HG02588 (cell line): ENCODE results near the gene SLA2.
"Not testable (repeated sequence)": the region's sequence is repeated elsewhere in the genome, so short reads cannot be mapped to it uniquely, and the experiment has no call there.

Experiments
- ATAC-seq: cut with Tn5 transposase; IDR thresholded peaks from one replicate; pipeline ENCODE4 v1.9.1; 2021; ENCODE audit warnings: mild to moderate bottlenecking, moderate library complexity; ENCODE audit not compliant: unreplicated experiment

The SLA2 gene

DNA sequence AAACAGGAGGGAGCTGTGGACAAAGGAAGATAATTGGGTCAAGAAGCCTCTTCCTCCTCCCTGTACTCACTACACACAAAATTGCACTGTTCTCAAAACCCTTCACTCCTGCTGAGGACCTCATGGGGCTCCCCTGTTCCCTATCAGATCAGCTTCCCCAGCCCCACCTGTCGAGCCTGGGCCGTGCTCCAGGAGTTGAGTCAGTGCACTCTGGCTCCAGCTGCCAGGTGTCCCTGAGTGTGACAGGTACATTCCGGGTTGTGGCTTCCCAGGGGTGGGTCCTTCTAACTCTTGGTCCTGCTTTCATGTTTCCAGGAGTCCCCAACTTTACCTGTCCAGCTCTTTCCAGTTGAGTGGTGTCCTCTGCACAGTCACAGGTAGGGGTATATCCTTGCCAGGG, 32.0 kb downstream of the SLA2 start:
- no peak for ATAC-seq

DNA sequence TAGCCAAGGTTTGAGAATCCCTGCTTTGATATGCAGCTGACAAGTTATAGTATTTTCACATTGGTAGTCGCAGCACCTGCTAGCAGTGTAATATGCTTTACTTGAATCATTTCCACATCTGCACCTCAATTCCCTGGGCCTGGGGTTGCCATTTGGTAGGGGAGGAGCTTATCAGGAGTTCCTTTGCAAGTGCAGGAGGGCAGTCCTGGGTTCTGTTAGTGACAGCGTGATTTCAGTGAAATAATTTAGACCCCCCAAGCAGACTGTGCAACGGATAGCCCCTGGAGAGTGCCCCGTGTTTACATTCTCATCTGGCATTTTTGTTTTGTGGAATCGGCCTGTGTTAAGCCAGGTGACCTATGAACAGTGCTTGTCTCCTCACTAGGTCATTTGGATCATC, 34.4 kb downstream of the SLA2 start:
- ATAC-seq: no peak

DNA sequence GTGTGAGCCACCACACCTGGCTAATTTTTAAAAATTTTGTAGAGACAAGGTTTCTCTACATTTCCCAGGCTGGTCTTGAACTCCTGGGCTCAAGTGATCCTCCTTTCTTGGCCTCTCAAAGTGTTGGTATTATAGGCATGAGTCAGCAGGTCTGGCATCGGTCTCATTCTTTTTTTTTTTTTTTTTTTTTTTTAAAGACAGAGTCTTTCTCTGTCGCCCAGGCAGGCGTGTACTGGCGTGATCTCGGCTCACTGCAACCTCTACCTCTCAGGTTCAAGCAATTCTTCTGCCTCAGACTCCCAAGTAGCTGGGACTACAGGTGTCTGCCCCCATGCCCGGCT, 37.6 kb downstream of the SLA2 start:
- not testable (repeated sequence) for ATAC-seq

DNA sequence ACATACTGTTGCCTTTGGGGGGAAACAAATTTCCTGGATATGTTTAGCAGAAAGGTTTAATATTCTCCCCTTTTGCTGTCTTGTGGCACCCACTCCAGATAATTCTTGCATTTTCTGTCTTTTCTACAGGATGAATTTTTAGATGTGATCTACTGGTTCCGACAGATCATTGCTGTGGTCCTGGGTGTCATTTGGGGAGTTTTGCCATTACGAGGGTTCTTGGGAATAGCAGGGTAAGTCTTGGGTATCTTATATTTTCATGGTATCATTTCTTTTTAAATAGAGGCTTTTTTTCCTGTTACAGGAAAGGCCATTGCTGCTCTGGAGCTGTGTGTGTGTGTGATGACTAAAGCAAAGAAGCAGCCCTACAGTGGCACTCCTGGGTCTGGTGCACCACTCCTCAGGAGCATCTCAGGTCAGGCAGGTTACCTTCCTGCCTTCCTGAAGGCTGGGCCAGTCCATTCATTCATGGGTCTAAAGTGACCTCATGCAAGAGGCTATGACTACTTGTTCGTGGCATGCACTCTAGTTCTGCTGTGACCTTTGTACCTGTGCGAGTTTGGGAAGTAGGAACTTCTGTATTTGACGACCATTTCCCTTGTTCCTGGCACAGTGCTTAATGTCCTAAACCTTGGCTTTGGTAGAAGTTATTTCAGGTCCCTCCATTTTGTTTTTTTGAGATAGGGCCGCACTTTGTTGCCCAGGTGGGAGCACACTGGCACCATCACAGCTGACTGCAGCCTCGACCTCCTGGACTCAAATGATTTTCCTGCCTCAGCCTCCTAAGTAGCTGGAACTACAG, 38.2 kb downstream of the SLA2 start:
- no peak for ATAC-seq

DNA sequence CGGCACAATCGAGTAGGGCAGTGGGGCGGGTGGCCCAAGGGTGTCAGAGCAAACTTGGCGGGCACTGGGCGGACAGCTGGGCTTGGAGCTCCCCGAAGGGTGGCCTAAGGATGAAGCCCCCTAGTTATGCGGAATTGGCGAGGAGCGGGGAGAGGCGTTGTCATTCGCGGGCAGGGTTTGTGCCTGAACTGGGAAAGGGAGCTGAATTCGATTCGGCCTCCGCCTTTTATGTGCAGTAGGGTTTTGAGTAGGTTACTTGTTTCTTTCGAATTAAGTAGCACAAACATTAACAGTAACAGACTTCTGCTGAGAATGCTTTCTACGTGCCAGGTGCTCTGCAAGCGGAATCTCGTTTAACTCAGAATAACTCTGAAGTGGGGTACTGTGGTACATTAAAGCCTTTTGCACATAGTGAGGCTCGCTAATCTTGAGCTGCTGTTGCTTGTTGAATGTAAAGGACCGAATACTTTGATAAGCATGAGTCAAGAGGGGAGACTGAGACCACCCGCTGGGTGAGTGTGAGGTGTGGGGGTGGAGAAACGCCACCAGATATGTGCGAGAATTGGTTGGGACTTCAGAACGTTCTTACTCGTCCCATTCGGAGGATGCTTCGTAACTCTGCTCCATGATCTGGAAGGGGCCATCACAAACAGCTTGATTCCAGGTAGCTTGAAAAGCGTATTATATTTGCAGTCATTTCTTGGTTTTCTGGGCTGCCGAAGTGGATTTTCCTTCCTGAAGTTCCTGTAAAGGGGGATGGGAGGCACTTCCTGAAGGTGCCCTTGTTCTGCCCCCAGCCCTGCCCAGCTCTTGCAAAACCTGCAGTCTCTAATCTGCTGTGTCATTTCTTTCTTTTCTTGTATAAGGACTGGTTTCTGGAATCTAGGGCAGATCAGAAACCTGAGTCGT, 39.6 kb downstream of the SLA2 start:
- no peak for ATAC-seq

DNA sequence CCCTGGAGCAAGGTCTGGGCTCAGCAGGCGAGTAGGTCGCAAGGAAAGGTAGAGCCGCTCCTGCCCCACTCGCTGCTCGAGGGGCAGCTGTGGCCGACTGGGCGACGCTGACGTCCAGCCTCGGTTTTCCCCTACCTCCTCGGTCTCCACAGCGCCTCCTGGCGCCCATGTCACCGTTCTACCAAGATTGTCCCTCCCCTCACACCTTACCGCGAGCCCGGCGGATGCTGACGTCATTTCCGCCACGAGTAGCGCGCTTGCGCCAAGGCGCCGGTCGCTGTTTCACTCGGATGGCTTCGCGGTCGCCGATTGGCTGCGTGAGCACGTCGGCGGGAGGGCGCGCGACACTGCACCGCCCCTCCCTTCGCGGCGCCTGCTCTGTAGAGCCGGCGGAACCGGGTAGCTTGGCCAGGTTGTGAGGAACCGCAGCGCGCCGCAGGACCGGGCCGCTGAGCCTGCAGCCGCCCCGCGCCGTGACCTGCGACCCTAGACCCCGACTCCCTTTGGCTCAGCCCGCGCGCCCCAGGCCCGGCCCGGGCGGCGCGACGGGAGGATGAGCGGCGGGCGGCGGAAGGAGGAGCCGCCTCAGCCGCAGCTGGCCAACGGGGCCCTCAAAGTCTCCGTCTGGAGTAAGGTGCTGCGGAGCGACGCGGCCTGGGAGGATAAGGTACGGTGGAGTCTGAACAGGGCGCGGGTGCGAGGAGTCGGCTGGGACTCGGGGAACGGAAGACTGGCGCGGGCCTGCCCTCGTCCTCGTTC, 40.4 kb downstream of the SLA2 start, which contains the start of gene RAB5IF:
Gene RAB5IF (plus strand): TSS at position 381 of the 759 bp plus-strand sequence. CDS start 173 bp downstream, at position 554.
- peak; percentile 84 for ATAC-seq

DNA sequence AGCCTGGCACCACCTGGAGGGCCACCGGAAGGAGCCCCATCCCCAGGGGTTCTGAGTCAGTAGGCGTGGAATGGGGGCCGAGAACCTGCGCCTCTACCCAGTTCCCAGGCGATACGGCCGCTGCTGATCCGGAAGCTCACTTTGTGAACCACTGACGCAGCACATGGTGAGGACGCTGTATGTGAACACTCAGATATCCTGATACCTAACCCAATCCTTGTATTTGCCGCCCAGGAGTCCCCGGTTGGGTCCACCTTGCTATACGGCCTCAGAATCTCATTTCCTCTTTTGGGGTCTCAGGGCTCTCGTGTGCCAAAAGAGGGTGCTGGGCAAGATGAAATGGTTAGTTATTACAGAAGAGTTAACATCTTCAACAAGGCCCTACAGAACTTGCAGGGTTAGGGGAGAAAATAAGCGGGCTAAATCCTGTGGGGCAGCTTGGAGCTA, 41.0 kb downstream of the SLA2 start:
- ATAC-seq: peak; percentile 11

DNA sequence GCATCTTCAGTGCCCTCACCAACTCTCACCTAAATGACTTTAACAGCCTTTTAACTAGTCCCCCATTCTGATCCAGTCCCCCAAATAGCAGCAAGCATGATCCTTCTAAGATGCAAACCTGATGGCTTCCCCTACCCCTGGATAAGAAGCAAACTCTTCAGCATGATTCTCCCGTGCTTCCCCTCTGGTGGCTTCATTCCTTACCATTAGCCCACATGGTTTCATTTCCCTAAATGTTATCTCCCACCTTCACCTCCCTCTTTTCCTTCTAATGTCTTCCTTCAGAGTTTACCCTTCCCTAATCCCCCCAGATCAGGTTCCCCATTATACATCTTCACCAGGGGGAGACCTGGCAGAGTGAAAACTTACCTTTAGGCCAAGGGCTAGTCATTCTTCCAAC, 44.5 kb downstream of the SLA2 start:
- no peak for ATAC-seq

DNA sequence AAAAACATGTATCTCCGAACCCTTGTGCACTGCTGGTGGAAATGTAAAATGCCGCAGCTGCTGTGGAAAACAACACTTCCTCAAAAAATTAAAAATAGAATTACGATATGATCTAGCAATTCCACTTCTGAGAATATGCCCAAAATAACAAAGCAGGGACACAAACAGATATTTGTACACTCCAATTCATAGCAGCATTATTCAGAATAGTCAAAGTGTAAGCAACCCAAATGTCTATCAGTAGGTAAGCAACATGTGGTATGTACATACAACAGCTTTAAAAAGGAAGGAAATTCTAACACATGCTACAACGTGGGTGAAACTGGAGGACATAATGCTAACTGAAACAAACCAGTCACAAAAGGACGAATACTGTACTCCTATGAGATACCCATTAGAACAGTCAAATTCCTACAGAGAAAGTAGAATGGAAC, 46.1 kb downstream of the SLA2 start:
- no peak for ATAC-seq

DNA sequence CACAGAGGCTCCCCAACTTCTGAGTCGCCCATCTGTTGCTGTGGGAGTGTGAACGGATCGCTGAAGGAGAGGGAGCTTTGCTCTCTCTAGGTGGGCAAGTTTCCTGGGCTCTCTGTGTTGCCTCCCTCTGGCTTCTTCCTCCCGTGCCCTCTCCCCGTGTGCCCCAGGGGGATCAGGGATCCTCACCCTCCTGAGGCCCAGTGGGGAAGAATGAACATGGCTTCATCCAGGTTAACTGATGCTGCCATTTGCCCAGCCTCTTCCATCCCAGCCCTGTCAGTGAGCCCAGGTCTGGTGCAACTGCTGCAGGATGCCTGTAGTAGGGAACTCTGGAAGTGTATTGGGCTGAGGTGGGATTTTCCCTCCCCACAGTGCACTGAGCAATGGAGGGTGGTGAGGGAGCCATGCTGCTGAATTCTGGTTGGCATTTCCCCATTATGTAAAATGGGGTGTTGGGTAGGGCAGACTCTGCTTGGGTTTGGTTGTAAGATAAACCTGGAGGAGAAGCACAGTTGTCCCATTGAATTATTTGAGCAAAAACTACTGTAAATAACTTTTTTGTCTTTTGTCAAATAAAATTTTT, 52.6 kb downstream of the SLA2 start:
- no peak for ATAC-seq

DNA sequence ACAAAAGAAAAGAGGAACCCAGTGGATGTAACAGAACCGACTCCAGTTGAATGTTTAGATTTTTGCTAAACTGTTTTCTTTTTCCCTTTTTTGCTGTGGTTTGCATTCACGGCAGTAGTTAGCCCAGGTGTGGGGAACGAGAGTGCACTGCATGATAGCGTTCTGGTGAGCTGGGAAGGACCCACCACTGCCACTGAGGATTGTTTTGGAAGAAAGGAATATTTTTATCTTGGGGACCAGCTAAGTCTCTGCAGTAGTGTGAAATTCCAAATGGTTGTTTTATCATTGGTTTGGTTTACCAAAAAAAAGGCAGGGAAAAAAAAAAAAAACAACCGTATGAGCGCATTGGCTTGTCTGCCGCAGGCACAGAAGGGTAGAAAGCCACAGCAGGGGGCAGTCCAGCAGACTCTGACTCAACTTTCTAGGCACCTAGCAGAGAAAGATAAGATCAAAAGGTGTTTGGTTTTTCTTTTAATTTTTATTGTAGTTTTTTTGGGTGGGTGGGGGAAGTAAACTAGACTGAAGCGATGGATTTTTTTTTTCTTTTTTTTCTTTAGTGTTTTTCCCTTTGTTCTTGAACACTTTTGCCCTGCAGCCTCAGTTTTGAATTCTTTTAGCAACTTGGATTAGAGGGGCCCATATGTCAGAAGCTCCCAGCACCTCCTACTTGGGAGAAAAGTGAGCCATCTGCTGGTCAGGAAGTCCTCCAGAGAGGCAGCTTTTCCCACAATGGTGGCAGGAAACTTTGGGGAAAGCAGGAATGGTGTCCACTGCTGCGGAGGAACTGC, 53.9 kb downstream of the SLA2 start:
- no peak for ATAC-seq

DNA sequence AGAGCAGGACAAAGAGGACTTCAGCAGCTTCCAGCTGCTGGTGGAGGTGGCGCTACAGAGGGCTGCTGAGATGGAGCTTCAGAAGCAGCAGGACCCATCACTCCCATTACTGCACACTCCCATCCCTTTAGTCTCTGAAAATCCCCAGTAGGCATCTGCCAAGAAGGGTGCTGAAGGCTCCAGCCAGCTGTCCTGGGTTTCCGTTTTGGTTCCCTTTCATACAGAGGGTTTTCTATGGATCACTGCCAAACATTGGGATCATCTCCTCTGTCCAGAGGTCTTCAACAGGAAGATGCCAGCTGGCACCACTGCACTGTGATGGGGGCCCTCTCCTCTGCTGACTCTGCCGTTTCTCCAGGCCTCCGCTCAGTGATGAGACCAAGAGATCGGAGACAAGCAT, 54.7 kb downstream of the SLA2 start:
- ATAC-seq: no peak

DNA sequence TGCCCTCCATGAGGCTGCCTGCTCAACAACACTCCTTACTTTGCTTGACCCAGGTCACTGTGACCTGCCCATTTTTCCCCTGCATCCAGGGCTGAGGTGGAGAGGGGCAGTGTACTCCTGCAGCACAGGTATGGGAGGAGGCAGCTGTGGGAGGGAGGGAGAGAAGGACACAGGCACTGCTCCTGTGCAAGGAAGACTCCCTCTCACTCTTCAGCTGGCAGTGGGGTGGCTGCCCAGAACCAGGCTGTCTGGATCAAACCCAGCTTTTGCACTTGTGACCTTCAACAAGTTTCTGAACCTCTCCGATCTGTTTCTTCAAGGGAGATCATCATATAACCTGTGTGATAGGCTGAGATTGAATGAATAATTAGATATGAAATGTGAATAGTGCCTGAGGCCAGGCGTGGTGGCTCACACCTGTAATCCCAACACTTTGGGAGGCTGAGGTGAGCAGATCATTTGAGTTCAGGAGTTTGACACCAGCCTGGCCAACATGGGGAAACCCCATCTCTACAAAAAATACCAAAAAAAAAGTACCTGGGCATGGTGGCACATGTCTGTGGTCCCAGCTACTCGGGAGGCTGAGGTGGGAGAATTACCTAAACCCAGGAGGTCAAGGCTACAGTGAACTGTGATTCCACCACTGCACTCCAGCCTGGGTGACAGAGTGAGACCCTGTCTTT, 58.5 kb downstream of the SLA2 start:
- no peak for ATAC-seq

DNA sequence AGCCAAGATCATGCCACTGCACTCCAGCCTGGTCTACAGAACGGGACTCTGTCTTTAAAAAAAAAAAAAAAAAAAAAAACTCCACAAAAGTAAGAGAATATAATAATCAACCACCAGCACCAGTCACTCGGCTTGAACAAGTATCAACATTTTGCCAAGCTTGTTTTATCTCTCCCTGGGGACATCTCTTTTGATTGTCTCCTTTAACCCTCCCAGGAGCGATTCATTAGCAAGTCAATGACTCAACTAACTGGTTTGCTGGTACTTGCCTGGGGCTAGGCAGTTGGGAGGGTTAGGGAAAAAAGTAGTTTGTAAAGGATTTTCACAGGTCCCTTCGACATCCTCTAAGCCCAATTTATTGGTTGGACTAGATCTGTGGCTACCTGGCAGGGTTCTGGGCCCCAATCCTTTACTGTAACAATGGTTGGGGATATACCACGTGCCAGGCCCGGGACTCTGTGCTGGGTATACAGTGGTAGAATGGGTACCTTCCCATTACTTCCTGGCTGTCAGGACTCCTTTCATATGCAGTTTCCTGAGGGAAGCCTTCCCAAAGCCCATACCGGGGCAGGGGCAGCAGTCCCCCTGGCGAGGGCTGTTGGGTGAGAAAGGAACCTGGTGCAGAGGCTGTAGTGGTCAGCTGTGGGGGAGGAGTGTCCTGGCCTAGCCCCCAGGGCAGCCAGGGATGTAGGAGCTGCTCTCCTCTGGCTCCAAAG, 60.4 kb downstream of the SLA2 start:
- no peak for ATAC-seq

DNA sequence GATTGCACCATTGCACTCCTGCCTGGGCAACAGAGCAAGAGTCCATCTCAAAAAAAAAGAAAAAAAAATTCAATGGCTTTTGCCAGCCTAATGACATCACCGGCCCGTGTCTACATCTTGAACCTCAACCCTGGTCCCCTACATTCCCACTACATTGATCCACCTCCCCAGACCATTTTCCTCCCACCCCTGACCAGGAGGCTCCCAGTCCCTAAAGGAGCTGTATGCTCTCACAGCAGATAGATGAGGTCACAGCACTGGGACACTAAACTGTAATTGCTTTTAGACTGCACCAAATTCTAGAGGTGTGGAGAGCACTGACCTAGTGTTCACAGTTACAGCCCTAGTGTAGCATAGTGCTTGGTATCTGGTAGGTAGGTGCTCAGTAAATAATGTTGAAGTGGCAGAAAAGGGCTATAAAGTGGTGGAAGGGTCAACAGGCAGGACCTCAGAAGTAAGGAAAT, 61.9 kb downstream of the SLA2 start:
- no peak for ATAC-seq

DNA sequence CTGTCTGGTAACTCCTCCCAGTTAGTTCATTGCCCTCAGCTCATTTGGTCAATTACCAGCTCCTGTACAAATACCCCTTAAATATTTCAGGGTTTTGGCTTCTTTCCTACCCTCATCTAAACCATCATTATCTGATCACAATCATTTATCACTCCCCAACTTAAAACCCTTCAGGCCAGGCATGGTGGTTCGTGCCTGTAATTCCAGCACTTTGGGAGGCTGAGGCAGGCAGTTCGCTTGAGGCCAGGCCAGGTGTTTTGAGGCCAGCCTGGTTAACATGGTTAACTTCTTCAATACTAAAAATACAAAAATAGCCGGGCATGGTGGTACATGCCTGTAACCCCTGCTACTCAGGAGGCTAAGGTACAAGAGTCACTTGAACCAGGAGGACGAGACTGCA, 63.2 kb downstream of the SLA2 start:
- no peak for ATAC-seq

DNA sequence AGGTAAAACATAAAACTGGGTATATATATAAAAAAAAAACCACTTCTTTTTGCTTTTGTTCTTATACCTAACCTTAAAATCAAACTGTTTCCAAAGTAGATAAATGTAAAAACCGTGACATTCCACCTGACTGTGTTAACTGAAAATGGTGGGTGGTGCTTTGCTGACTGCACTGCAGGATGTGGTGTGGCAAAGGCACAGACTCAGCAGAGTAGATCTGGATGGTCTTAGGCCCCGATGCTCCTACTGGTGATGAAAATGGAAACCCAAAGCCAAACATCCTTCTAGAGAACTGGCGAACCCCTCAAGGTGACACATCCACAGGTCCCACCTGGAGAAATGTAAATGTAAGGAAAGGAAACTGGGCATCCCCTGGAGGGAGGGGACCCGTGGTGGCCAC, 63.7 kb downstream of the SLA2 start:
- no peak for ATAC-seq

DNA sequence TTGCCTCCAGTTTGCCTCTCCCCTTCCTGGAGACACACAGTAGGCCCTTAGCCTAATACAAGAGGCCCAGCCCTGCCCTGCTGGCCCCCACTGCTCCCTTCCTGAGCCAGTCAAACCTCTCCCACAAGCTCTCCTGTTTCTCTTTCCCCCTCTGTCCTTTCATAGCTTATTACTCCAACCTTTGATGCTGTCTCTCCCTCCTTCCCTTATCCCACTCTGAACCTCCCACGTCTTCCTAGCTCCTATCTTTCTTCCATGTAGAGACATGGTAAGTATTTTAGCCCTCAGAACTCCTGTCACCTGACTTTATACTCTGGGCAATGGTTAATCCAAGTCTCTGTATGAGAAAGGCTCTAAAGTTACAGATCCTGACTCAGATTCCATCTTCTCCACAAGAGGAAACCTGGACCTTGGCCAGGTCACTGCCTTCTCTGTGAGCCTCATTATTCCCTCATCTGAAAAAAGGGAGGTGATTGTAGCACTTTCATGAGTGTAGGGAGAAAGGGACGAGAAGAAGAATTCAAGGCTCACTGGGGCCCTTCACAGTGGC, 65.9 kb downstream of the SLA2 start:
- no peak for ATAC-seq
